UCSD-AML1 (cell line): Measurements from ENCODE around the gene SCARB1.

ENCODE experiments used
- DNase-seq: peaks from one replicate; lab custom pipeline; 2025; ENCODE audit not compliant: unreplicated experiment; lab: John Stamatoyannopoulos, UW

The SCARB1 gene

DNA sequence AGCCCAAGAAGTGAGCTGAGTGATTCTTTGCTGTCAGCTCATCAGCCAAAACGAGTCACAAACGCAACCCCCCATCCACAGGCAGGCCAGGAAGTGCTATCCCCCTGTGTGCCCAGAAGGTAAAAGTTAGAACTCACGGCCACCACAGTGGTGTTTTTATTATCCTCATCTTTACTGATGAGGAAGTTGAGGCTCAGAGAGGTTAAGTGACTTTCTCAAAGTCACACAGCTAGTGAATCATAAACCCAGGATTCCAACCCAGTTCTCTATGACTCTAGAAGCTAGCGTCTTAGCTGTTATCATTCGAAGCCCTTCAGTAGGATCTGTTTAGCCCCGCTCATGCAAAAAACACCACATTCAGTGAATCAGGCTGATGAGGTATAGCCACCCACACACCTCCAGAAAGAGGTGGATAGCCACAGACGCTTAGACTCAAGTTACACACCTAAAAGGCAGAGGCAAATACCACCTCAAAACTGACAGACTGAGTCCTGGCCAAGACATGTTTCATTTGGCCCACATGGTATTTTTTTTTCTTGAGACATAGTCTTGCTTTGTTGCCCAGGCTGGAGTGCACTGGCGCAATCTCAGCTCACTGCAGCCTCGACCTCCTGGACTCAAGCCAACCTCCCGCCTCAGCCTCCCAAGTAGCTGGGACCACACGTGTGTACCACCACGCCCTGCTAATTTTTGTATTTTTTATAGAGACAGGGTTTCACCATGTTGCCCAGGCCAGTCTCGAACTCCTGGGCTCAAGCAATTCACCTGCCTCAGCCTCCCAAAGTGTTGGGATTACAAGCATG is 100.7 kb downstream of the SCARB1 start:
- DNase-seq: no peak

DNA sequence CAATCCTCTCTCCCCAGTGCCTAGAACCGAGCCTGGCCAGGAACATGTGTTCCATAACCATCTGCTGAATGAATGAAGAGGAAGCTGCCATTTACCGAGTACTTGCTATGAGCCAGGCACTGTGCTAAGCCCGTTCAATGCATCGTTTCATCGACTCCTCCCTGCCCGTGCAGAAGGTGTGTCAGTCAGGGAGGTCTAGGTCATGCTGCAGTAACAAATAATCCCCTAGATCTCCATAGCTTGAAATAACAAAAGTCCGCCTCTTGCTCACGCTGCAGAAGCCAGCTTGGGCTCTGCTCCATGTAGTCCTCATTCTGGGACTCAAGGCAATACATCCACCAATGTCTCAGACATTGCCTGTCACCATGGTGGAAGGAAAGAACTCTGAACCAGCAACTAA is 101.3 kb downstream of the SCARB1 start:
- DNase-seq: no peak

DNA sequence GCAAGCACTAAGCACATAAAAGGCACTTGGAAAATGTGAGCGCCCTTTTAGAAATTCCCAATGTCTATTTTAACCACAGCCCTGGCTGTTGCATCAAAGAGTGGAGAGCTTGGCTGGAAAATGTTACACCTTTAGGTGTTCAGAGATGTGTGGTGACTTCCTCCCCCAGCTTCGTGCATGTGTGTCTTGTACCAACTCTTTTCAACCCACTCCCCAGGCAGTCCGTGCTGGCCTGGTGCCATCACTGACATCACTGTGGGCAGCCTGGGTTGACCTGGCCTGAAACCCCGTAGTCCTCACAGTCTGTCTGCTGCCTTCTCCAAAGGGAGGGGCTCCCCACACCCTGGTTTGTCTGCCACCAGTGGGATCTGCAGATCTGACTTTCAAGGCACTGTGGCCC is 101.8 kb downstream of the SCARB1 start:
- no peak for DNase-seq

DNA sequence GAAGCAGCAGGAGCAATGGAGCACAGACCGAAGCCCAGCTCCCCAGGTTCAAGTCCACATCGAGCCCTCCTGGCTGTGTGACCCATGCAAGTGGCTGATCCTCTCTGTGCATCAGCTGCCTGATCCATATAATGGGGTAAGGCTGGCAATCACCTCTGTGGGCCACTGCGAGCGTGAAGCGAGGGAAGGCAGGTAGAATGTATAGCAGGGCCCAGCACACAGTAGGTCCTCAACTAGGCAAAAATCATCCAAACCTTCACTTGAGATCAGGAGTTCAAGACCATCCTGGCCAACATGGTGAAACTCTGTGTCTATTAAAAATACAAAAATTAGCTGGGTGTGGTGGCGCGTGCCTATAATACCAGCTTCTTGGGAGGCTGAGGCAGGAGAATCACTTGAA is 102.6 kb downstream of the SCARB1 start:
- no peak for DNase-seq

DNA sequence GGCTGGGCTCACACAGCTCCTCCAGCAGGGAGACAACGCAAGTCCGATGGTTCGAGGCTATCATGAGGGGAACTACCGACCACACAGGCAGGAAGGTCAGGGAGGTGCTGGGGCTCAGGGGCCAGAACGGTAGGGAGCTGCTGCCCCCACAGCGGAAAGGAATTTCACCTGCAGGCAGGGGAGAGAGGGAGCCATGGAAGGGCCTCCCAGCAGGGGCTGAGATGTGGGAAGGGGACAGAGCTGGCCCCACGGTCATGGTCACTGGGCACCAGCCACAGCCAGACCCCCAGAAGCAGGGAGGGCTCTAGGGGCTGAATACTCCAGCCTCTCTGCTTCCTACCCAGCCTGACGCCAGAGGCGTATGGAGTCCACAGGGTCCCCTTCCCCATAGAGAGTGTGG is 103.1 kb downstream of the SCARB1 start:
- DNase-seq: no peak

DNA sequence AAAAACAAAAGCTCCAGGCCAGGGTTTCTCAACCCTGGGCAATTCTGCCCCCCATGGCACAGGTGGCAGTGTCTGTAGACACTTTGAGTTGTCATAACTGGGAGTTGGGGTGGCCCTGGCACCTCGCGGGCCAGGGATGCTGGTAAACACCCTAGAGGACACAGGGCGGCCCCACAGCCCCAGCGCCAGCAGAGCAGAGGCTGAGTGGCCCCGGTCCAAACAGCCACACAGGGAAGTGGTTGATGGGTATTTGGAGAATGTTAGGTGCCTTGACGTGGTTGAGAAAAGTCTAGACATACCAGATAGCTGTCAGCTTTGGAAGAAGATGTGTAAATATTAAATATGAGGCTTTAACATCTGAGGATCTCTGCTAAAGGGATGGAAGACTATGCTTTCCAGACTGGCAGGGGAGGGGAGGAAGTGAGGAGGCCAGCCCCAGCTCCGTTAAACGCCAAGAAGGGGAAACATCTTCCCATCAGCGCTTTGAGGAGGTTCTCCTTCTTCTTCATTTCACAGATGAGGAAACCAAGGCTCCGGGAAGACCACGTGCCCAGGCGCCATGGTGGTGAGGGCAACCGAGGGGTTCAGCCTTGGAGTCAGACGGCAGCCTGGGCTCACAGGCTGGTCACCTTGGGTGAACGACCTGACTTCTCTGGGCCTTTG is 103.7 kb downstream of the SCARB1 start:
- DNase-seq: peak; percentile 21

DNA sequence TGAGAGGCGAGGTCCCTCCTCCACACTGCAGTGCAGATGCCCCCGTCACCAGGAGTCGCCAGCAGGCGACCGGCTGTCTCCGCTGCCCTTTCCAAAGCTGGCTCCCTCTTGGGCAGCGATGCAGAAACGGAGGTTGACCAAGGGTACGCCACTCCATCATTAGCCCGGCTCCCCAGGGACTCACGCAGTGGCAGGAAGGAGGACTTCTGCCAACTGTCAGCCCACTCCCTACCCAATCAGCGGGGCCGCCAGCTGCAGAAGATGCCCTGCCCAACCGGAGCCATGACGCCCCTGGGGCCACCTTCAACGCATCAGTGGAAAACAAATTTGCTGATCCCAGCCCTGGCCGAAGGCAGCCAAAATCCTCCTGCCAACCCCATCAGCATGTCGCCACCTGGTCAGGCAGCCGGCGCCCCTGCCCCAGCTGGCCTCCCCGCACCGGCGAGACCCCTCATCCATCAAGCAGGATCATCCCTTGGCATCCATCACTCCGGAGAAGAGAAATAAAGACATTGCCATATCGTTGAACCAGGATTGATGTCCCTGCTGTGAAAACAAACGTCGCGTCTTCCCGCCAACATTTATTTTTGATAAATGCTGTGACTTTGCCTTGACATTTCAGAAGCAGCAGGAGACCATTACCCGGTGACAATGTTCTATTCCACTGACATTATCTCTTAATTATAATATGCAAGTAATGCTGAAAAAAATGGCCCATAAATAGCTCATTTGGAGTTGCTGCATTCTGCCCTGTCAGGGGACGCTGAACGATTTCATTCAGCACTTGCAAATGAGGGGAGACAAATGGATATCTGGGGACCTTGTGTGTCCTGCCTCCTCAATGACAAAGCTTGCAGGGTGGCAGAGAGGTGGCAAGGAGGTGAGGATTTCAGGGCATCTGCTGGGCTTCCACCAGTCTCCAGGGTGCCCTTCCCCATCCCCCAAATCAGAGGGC is 105.1 kb downstream of the SCARB1 start:
- no peak for DNase-seq

DNA sequence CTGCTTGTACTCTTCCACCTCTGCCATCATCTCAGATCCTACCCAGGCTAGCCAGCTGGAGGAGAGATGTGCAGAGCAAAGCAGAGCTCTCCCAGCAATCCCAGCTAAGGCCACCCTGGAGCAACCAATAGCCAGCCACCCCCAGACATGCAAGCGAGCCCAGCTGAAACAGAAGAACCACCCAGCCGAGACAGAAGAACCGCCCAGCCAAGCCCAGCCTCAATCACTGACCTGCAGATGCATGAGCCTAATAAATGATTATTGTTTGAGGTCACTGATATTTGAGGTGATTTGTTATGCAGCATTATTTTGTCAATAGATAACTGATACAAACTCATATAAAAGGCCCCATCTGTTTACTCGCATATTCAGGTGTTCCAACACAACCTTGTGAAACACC is 106.3 kb downstream of the SCARB1 start:
- DNase-seq: no peak

DNA sequence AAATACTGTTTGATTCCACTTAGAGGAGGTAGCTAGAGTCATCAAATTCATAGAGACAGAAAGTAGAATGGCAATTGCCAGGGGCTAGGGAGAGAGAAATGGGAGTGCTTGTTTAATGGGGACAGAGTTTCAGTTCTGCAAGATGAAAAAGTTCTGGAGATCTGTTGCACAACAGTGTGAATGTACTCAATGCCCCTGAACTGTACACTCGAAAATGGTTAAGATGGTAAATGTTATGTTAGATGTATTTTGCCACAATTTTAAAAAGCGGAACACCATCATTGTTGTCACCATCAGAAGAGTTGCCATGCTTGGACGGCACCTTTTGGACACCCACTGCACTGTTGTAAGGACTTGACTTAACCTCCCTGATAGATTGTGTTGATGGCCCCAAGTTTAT is 106.9 kb downstream of the SCARB1 start:
- no peak for DNase-seq

DNA sequence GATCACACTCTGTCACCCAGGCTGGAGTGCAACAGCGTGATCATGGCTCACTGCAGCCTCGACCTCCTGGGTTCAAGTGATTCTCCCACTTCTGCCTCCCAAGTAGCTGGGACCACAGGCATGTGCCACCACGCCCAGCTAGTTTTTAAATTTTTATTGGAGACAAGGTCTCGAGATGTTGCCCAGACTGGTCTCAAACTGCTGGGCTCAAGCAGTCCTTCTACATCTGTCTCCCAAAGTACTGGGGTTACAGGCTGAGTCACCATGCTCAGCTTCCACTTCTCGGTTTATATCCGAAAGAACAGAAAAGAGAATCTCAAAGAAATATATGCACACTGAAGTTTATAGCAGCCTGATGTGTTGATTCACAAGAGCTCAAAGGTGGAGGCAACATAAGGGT is 107.5 kb downstream of the SCARB1 start:
- DNase-seq: no peak

DNA sequence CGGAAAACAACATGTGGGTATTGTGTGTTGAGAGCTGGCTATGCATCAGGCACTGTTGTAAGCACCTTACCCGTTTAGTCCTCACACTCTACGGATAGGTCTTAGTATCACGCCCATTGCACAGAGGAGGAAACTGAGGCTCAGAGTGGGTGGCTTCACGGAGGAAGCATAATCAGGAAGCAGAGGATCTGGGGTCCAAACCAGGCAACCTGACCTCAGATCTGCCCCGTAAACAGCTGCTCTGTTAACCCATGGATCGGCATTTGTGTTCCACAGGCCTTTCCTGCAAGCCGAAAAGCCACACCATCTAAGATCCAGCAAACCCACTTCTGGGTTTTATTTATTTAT is 107.9 kb downstream of the SCARB1 start:
- no peak for DNase-seq

DNA sequence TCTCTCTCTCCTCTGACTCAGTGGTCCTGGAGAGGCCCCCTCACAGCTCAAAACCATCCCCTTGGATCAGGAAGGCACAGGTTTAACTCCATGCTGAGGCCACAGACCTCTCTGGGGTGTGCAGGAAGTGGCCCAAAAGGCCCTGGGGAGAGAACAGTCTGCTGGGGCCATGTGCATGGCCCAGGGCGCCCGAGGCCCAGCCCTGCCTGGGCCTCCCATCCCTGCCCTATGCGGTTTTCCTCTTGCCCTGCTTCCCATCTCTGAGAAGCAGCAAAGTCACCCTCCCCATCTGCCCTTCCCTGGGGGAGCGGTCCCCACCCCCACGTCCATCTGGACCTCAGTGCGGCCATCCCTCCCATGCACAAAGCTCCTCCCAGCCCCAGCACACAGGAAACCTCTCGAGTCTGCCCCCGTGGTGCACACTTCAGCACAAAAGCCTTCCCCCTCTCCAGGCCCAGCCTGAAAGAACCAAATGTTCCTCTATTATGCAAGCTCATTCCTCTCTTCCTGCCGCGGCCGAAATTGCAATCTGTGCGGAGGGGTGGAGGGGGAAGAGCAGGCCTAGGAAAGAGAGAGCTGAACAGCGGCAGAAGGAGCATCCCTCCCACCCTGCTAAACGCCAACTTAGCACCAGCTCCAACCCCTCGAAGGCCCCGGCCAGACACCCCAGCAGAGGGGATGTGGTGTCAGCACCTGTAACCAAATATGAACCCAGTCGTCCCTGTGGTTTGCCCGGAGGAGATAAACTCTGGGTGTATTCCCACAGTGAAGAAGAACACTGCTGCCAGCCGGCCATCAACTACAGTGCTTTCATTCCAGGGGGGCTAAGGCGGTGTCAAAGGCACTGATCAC is 108.5 kb downstream of the SCARB1 start:
- peak; percentile 90 for DNase-seq

DNA sequence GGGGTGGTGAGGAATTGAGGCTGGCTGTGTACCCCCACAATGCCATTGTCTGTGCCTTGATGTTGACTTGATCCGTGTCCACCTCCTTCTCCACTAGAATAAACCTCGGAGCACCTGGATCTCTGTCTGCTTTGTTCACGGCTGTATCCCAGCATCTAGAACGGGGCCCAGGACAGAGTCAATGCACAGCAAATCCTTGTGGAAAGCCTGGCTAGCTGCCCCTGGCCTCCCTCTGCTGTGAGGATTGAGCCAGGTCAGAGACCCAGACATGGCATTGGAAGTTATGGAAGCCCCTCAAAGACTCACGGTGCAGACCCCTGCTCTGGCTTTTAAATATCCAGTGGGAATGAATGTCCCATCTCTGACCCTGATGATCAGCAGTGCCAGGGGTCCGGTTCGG is 109.2 kb downstream of the SCARB1 start:
- no peak for DNase-seq

DNA sequence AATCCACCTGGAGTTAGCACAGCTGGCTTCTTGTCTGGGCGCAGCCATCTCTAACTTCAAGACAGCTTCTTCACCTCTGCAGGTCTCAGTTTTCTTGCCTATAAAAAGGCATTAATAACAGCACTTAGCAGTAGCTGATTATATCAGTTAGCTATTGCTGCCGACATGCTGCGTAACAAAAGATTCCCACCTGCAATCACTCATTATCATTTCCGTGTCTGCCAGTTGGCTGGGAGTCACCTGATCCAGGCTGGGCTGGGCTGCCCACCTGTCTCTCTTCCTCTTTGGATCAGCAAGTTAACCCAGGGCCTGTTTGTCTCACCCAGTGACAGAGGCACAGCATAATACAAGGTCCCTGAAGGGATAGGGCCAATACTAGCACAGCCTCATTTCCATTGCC is 109.7 kb downstream of the SCARB1 start:
- no peak for DNase-seq

DNA sequence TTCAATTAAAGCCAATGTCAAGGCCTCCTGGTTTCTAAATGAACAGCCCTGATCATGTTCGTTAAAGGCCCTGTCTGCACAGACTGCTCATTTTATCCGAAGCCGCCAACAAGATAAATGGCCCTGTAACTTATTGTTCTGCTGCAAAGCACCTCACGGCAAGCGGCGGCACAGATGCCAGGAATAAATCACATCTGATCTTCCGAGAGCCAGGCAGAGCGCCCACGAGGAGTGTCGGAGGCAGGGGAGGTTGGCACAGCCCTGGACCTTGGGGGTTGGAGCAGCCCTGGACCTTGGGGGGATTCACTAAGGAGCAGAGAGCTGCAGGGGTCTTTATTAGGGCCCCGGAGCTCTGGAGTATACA is 110.5 kb downstream of the SCARB1 start:
- DNase-seq: no peak

DNA sequence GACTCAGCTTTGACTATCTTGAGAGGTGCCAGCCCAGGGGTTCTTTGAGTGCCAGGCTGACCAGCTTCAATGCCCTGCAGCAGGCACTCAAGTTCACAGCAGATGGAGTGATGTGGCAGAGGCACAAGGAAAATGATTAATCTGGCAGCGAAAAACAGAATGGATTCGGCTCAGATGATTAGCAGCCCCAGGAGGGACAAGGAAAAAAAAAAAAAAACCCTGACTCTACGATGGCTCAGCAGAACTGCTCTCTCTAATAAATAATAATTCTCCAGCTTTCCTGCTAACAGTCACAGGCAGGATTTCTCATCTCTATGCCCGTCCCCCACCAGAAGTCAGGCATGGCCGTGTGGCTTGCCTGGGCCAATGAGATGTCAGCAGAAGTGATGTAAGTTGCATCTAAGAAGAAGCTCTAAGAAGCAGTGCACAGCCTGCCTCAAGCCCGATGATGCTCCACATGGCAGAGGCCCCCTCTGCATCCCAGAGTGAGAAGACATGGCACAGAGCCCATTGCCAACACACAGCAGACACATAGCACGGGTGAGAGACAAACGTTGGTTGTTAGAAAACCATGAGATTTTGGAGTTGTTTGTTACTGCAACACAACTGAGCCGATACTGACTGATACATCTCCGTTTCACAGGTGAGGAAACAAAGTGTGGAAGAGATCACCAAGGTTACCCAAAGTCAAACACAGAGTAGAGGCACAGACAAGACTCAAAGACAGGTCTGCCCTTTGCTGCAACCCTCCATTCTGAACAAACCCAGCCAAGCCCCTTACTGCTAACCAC is 111.0 kb downstream of the SCARB1 start:
- DNase-seq: no peak

DNA sequence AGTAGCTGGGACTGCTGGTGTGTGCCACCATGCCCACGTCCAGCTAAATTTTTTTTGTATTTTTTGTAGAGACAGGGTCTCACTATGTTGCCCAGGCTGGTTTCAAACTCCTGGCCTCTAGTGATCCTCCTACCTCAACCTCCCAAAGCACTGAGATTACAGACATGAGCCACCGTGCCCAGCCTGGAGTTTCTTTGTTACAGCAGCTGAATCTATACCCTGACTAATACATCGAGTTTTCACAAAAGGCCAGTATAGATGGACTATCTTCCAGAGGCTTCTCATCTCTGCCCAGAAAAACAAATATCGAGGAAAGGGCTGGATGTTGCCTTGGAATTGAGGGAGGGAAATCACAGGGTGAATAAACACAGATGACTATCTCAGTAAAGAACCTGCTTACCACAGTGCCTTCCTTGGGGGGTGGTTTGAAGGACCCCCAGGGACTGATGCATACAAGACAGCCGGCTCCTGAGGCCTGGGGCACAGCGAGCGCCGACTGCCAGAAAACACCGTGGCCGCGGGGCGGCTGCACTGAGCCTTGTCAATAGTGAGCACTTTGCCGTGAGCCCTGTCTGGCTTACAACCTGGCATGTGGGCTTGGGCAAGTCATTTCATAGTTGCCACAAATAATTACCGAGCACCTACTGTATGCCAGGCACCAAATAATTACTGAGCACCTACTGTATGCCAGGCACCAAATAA is 111.9 kb downstream of the SCARB1 start:
- no peak for DNase-seq

DNA sequence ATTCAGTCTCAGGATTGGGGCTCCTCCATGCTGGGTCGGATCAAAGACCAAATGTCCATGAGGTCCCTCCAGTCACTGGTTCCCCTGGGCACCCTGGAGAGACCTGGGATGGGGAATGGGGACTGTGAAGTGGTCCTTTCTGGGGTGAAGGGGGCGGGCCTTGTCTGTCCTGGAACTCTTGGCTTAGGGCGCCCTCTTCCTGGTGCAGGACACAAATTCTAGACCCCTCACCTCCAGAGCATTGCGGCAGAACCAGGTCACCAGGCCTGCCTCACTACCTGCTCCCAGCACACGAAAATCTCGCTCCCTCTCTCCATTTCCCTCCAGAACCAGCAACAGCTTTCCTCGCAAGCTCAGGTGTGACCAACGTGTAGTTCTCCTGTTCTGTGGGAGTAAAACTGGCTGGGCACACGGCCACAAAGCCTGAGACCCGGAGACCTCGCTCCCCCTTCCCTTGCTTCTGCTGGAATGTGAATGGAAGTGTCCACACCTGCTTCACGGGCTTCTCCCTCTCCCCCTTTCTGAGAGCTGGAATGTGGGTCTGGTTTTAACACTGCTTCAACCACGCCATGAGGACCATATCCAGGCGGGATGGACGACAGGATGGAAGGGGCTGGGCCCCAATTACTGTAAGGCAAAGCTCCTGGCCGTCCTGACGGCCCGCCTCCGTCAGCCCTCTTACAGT is 112.7 kb downstream of the SCARB1 start:
- DNase-seq: peak; percentile 20

DNA sequence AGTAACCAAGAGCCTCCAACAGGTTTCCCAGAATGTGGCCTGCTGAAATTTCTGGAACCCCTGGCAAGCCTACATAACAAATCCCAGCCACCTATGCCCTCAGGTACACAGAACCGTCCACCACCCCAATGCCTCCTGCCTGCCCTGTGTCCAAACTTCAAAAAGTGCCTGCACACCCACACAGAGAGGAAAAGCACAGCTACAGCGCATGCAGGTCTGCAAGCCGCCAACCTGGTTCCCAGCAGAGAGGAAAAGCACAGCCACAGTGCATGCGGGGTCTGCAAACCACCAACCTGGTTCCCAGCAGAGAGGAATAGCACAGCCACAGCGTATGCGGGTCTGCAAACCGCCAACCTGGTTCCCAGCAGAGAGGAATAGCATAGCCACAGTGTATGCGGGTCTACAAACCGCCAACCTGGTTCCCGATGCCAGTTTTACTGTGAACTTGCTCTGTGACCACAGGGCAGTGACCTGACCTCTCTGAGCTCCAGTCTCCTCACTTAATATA is 113.5 kb downstream of the SCARB1 start:
- DNase-seq: no peak
